HUES48 (cell line): ENCODE data around the gene TIGD3.

Experiments
- H3K27ac ChIP-seq: one replicate; pipeline ENCODE4 v1.7.0; 2013; ENCODE audit warnings: low read depth, low read length, inconsistent platforms
- H3K27me3 ChIP-seq: 2 replicates; pipeline ENCODE4 v1.6.1; 2013; ENCODE audit warnings: mild to moderate bottlenecking, low read length; ENCODE audit not compliant: control insufficient read depth, insufficient read depth
- H3K36me3 ChIP-seq: 2 replicates; pipeline ENCODE4 v1.6.1; 2013; ENCODE audit warnings: low read length; ENCODE audit not compliant: control insufficient read depth, insufficient read depth
- H3K4me1 ChIP-seq: 2 replicates; pipeline ENCODE4 v1.6.1; 2013; ENCODE audit warnings: mild to moderate bottlenecking, low read length; ENCODE audit not compliant: control insufficient read depth, insufficient read depth
- H3K4me3 ChIP-seq: 2 replicates; pipeline ENCODE4 v1.5.1; 2013; ENCODE audit warnings: mild to moderate bottlenecking, low read depth, low read length
- H3K9ac ChIP-seq: 2 replicates; pipeline ENCODE4 v1.6.1; 2013; ENCODE audit warnings: mild to moderate bottlenecking, low read depth, low read length, moderate library complexity
- H3K9me3 ChIP-seq: 2 replicates; pipeline ENCODE4 v1.6.1; 2013; ENCODE audit warnings: low read length; ENCODE audit not compliant: control insufficient read depth, insufficient read depth

The TIGD3 gene

DNA sequence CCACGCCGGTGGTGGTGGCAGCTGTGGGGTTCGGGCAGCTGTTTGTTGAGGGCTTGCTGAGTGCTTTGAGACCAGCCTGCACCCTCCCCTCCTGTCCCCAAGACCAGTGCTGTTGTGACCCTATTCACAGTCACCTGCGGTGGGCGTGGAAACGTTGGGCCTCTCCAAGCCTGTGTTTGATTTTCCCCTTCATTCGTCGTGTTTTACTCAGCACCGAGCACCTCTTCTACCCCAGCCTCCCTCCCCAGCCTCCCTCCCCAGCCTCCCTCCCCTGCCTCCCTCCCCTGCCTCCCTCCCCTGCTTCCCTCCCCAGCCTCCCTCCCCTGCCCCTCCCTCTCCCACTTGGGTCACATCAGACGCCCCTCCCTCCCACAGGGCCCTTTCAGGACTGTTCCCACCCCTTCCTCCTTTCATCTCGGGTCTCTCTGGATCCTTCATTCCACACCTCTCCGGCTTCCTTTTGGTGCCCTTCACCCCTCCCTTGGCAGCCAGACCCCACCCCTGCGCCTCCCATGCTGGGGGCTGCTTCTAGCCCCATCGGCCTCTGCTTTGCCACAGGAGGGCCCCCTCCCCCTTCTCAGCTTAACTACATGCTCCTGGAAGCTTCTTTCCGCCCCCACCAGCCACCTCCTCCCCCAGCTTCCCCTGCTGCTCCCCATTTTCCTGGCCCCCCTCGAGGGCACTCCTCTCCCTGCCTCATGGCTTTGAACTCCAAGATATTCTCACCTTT lies 46.7 kb downstream of the TIGD3 start:
- peaks cover 30% of the 10 kb centered on the region for H3K36me3 ChIP-seq
- no peaks in the 10 kb centered on the region for H3K4me1 ChIP-seq
- no peaks in the 10 kb centered on the region for H3K9me3 ChIP-seq
- H3K4me3 ChIP-seq: no peak overlapping the region
- no peak overlapping the region for H3K9ac ChIP-seq
- no peak overlapping the region for H3K27ac ChIP-seq
- H3K27me3 ChIP-seq: no peaks in the 10 kb centered on the region

GRCh38 chr11:65401803-65402248 lies 47.3 kb downstream of the TIGD3 start:
- peaks cover 29% of the 10 kb centered on the region for H3K36me3 ChIP-seq
- no peaks in the 10 kb centered on the region for H3K27me3 ChIP-seq
- no peak overlapping the region for H3K4me3 ChIP-seq
- H3K4me1 ChIP-seq: no peaks in the 10 kb centered on the region
- no peak overlapping the region for H3K27ac ChIP-seq
- H3K9ac ChIP-seq: no peak overlapping the region
- no peaks in the 10 kb centered on the region for H3K9me3 ChIP-seq

DNA sequence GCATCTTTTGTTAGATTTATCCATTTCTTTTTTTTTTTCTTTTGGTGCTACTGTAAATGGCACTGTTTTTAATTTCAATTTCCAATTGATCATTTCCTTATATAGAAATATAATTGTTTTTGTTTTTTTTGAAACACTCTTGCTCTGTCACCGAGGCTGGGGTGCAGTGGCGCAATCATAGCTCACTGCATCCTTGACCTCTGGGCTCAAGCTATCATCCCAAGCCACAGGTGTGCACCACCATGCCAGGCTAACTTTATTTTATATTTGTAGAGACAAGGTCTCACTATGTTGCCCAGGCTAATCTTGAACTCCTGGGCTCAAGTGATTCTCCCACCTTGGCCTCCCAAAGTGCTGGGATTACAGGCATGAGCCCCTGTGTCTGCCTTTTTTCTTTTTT lies 48.2 kb downstream of the TIGD3 start:
- Histone ChIP-seq H3K27me3 (no peaks in the 10 kb centered on the region), H3K36me3 (peaks cover 21% of the 10 kb centered on the region), H3K9ac (no peak overlapping the region), H3K4me1 (no peaks in the 10 kb centered on the region), H3K4me3 (no peak overlapping the region), H3K9me3 (no peaks in the 10 kb centered on the region), H3K27ac (no peak overlapping the region)

DNA sequence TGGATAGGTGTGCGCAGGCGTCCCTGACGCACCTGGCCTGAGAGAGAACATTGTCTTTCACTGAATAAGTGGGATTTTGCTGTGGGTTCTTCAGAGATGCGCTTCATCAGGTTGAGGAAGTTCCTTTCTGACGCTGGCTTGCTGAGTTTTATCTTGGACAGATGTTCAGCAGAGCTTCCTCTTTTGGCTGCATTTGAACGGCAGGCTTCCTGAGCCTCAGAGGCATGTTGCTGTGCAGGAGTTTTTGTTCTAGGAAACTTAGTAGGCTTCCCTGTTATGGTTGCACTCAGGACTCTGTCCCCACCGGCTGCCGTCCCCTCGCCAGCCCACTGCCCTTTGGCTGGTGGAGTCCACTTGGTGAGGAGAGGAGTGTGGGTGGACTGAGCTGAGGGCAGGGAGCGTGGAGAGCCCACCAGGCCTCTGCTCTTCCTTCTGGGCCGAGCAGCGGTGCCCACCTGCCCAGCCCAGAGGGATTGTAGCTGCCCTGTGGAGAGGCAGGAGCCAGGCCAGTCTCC lies 49.1 kb downstream of the TIGD3 start:
- H3K27ac ChIP-seq: no peak overlapping the region
- H3K9ac ChIP-seq: no peak overlapping the region
- no peaks in the 10 kb centered on the region for H3K9me3 ChIP-seq
- peaks cover 20% of the 10 kb centered on the region for H3K36me3 ChIP-seq
- H3K4me3 ChIP-seq: no peak overlapping the region
- no peaks in the 10 kb centered on the region for H3K27me3 ChIP-seq
- no peaks in the 10 kb centered on the region for H3K4me1 ChIP-seq

DNA sequence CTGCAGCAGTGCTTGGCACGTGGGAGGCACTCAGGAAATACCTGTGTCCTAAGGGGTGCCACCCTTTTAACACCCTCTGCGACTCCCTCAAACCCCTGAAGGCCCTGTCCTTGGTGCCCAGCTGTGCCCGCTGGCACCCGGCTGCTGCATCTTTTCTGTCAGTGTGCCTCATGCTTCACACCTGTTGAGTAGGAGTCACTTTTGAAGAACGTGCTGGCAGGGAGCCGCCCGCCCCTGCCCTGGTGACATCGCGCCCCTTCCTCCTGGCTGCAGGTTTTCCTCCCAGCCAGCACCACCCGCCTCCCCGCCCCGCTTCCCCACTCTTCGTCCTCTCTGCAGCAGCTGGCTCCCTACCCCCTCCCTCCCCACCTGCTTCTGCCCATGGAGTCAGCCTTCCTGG lies 49.7 kb downstream of the TIGD3 start:
- Histone ChIP-seq H3K27ac (no peak overlapping the region), H3K36me3 (peaks cover 23% of the 10 kb centered on the region), H3K9ac (no peak overlapping the region), H3K4me3 (no peak overlapping the region), H3K4me1 (no peaks in the 10 kb centered on the region), H3K27me3 (no peaks in the 10 kb centered on the region), H3K9me3 (no peaks in the 10 kb centered on the region)

GRCh38 chr11:65404638-65405339 lies 50.2 kb downstream of the TIGD3 start:
- Histone ChIP-seq H3K9me3 (no peaks in the 10 kb centered on the region), H3K27me3 (no peaks in the 10 kb centered on the region), H3K4me3 (no peak overlapping the region), H3K9ac (no peak overlapping the region), H3K4me1 (no peaks in the 10 kb centered on the region), H3K36me3 (peaks cover 23% of the 10 kb centered on the region), H3K27ac (no peak overlapping the region)
